Adrenal gland (tissue), 5 donors: Measurements from ENCODE around the gene KIF5B.

Source experiments
- CTCF ChIP-seq, 6 experiments: fragments of 450-650 bp in 4 of 6; fragments of 200-600 bp in 2 of 6; sonication (generic) in 1 of 6; IDR thresholded peaks; 1 replicate in 5 of 6; 2 replicates in 1 of 6; pipeline versions ENCODE4 v1.5.1 to v1.8.0; 2016 to 2021; ENCODE audit warnings: antibody characterized with exemption in 6 of 6, mild to moderate bottlenecking in 2 of 6, moderate library complexity in 1 of 6
- POLR2A ChIP-seq, 2 donors: fragments of 450-650 bp; IDR thresholded peaks; one replicate each; pipeline ENCODE4 v1.6.1; 2017; ENCODE audit warnings: antibody characterized with exemption in 2 of 2, mild to moderate bottlenecking in 2 of 2, moderate library complexity in 1 of 2
- donor health status: DM: no; HTN: no; CAD: no.

DNA sequence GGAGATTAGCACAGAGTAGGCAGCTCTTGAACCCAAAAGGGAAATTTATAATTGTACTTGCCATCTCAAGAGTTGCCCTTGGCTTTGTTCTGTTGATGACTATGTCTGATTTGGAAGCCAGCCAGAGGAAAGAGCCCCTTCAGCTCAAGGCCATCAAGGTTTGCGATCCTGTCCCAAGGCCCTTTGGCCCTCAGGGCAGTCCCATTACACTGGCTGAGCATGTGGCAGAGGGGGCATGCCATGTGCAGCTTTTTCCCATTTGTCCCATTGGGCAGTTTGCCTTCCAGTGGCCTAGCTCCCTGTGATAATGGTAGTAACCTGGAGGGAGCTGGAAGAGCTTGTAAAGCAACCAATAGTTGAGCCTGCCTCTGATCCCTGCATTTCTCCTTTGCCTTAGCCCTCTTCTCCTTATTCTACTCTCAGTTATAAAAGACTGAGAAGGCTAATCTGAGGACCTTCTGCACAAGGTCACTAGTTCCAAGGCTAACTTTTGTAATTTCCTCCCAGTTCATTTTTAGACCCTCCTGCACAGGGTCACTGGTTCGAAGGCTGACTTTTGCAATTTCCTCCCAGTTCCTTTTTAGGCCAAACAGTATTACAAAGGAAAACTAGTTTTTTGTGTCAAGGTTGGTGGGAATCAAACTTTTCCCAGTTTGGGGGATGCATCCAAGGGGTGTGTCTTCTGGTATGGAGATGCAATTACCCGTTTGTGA is 96.6 kb downstream of the KIF5B start:
- no peak for TF ChIP-seq POLR2A (IDR thresholded peaks at IDR 0.05)
- no peak for TF ChIP-seq CTCF (IDR thresholded peaks at IDR 0.05)
